NB4 (cell line): ENCODE results near the gene FANCI.

Experiments
- POLR2A ChIP-seq: IDR thresholded peaks from 2 replicates; pipeline ENCODE4 v1.6.1; 2011; ENCODE audit warnings: mild to moderate bottlenecking; ENCODE audit not compliant: insufficient read length; ENCODE audit errors: extremely low read depth
- TF ChIP-seq, protein P1 (sequence below): IDR thresholded peaks from one replicate; pipeline ENCODE4 v1.5.1; 2012; ENCODE audit warnings: low read depth, low read length
- TF ChIP-seq, protein P2 (sequence below): IDR thresholded peaks from 2 replicates; pipeline ENCODE4 v1.6.1; 2011; ENCODE audit warnings: low read depth, low read length

DNA sequence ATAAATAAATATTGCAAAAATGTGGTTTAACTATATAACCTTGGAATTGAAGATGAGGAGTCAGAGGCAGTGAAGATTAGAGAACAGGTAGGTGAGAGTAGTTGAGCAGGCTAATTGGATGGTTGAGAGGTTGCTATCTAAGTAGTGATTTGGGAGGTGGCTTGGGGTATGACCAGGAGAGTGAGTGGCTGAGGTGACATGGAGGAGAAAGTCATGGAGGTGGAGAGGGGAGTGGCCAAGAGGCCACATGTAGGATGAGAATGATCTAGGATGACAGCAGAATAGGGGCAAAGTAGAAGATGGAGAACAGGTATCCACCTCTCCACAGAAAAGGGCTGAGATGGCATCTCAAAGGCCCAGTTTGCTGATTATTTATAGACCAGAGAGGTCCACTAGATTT, 11.9 kb upstream of the FANCI start:
- TF ChIP-seq, protein P1, sequence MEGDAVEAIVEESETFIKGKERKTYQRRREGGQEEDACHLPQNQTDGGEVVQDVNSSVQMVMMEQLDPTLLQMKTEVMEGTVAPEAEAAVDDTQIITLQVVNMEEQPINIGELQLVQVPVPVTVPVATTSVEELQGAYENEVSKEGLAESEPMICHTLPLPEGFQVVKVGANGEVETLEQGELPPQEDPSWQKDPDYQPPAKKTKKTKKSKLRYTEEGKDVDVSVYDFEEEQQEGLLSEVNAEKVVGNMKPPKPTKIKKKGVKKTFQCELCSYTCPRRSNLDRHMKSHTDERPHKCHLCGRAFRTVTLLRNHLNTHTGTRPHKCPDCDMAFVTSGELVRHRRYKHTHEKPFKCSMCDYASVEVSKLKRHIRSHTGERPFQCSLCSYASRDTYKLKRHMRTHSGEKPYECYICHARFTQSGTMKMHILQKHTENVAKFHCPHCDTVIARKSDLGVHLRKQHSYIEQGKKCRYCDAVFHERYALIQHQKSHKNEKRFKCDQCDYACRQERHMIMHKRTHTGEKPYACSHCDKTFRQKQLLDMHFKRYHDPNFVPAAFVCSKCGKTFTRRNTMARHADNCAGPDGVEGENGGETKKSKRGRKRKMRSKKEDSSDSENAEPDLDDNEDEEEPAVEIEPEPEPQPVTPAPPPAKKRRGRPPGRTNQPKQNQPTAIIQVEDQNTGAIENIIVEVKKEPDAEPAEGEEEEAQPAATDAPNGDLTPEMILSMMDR, result no peak
- no peak for TF ChIP-seq POLR2A
- TF ChIP-seq, protein P2, sequence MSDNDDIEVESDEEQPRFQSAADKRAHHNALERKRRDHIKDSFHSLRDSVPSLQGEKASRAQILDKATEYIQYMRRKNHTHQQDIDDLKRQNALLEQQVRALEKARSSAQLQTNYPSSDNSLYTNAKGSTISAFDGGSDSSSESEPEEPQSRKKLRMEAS, result no peak
